Activated T-cell treated with anti-CD3 and anti-CD28 coated beads, Interleukin-2, amount 50 U/mL, for 4 hours (primary cell): Measurements from ENCODE around the gene FAU. TPM values are rescaled to one million over a fixed set of nuclear protein-coding genes. Genes with fewer than 3 reads are reported as not detected.
A peak's percentile ranks its signal among the peaks of the same experiment; 100 is the strongest.

ENCODE experiments used
- ATAC-seq, 2 donors: fragments of 200-7000 bp; cut with Tn5 transposase; one replicate each; pipeline ENCODE4 v1.10.0; 2021
- DNase-seq: peaks from one replicate; pipeline ENCODE4 v3.0.0-alpha.2; 2020
- H3K27me3 Mint-ChIP-seq: one replicate; pipeline ENCODE4 v1.8.0; 2021; ENCODE audit warnings: low read depth, mixed read lengths
- H3K36me3 Mint-ChIP-seq: one replicate; pipeline ENCODE4 v1.8.0; 2022; ENCODE audit warnings: mixed read lengths; ENCODE audit not compliant: insufficient read depth
- H3K4me1 Mint-ChIP-seq: one replicate; pipeline ENCODE4 v1.8.0; 2021; ENCODE audit warnings: low read depth, mixed read lengths
- H3K4me3 Mint-ChIP-seq: one replicate; pipeline ENCODE4 v1.8.0; 2021; ENCODE audit warnings: mild to moderate bottlenecking, moderate library complexity, mixed read lengths
- H3K9me3 Mint-ChIP-seq: one replicate; pipeline ENCODE4 v1.8.0; 2021; ENCODE audit warnings: mixed read lengths
- total RNA-seq, 3 donors: library from RNA; stranded (reverse); gene quantifications; one replicate each; pipeline ENCODE4 v1.2.1, GENCODE V29; 2021

Gene FAU
- total RNA-seq, 3 donors from 2014 or later: 1,673 to 1,831 (median 1,724) TPM

DNA sequence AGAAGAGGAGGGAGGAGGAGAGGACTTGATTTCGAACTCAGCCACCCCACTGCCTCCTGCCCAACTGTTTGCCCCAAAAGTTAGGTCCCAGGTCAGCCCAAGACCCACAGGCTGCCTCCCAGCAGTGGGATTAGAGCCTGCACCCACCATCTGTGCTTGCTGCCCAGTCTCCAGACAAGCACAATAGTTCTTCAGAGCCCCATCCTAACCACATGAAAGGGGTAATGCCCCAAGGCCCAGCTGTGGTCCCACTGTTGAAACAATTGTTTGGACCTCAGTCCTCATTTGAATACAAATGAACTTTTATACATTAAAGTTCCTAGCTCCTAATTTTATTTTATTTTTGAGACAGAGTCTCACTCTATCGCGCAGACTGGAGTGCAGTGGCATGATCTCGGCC is 31.3 kb downstream of the FAU start:
- Mint-ChIP-seq H3K4me1 (peaks cover 5% of the 10 kb centered on the region), H3K9me3 (no peaks in the 10 kb centered on the region), H3K36me3 (peaks cover 21% of the 10 kb centered on the region), H3K27me3 (no peaks in the 10 kb centered on the region), H3K4me3 (no peak overlapping the region)
- ATAC-seq: no peak
- DNase-seq: no peak

DNA sequence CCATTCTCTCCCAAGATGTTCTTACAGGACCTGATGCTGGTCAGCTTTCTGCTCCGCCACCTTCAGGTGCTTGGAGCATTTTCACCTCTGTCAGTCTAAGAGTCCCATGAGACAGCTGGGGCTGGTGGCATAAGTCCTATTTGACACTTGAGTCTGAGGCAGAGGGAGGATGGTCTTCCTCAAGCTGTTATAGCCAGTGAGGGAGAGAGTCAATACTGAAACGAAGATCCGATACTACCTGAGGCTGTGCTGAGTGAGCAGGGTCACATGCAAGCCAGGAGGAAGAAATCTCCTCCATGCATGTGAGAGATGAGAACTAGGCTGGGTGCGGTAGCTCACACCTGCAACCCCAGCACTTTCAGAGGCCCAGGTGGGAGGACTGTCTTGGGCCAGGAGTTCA is 32.3 kb downstream of the FAU start:
- DNase-seq: no peak
- no peak for ATAC-seq
- Mint-ChIP-seq H3K9me3 (no peaks in the 10 kb centered on the region), H3K36me3 (peaks cover 22% of the 10 kb centered on the region), H3K27me3 (no peaks in the 10 kb centered on the region), H3K4me3 (no peak overlapping the region), H3K4me1 (peaks cover 13% of the 10 kb centered on the region)

DNA sequence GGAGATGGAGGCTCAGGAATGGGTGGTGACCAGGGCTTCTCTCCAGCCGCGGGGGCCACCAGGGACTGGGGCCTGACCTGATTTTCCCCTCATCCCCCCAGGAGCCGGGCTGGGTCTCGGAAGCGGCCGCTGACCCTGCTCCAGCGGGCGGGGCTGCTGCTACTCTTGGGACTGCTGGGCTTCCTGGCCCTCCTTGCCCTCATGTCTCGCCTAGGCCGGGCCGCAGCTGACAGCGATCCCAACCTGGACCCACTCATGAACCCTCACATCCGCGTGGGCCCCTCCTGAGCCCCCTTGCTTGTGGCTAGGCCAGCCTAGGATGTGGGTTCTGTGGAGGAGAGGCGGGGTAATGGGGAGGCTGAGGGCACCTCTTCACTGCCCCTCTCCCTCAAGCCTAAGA is 34.1 kb downstream of the FAU start:
- H3K4me3 Mint-ChIP-seq: no peak overlapping the region
- no peak for ATAC-seq
- peaks cover 24% of the 10 kb centered on the region for H3K4me1 Mint-ChIP-seq
- no peaks in the 10 kb centered on the region for H3K9me3 Mint-ChIP-seq
- DNase-seq: no peak
- H3K27me3 Mint-ChIP-seq: no peaks in the 10 kb centered on the region
- H3K36me3 Mint-ChIP-seq: peaks cover 22% of the 10 kb centered on the region

DNA sequence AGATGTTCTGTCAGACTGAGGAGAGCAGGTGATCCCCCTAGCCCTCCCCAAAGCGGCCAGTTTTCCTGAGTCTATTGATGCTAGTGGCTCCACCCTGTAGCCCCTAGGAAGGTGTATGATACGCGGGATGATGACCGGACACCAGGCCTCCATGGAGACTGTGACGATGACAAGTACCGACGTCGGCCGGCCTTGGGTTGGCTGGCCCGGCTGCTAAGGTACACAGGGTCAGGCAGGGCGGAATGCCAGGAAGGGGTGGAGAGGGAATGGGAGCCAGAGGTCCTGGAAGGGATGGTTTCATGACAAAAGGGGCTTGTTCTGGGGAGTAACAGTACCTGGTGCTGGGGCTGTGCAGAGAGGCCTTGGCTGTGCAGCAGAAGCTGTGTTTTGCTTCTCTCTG is 34.7 kb downstream of the FAU start:
- ATAC-seq (no peak), DNase-seq (no peak)
- H3K27me3 Mint-ChIP-seq: no peaks in the 10 kb centered on the region
- H3K36me3 Mint-ChIP-seq: peaks cover 22% of the 10 kb centered on the region
- H3K9me3 Mint-ChIP-seq: no peaks in the 10 kb centered on the region
- H3K4me1 Mint-ChIP-seq: peaks cover 26% of the 10 kb centered on the region
- no peak overlapping the region for H3K4me3 Mint-ChIP-seq

DNA sequence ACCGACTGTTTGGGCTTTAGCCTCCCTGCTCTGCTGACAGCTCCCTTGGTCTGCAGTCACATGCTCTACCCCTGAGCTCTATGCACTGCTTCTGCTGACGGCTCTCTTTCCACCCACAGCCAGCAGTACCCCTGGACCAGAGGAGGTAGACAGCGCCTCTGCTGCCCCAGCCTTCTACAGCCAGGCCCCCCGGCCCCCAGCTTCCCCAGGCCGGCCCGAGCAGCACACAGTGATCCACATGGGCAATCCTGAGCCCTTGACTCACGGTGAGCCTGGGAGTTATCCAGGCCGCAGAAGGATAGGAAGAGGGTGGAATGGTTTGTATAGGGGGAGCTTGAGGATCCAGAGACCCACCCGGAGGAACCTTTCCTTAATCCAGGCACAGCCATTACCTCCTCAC is 35.1 kb downstream of the FAU start:
- peaks cover 22% of the 10 kb centered on the region for H3K36me3 Mint-ChIP-seq
- H3K9me3 Mint-ChIP-seq: no peaks in the 10 kb centered on the region
- ATAC-seq: no peak
- no peak overlapping the region for H3K4me3 Mint-ChIP-seq
- no peaks in the 10 kb centered on the region for H3K27me3 Mint-ChIP-seq
- DNase-seq: no peak
- peaks cover 26% of the 10 kb centered on the region for H3K4me1 Mint-ChIP-seq

DNA sequence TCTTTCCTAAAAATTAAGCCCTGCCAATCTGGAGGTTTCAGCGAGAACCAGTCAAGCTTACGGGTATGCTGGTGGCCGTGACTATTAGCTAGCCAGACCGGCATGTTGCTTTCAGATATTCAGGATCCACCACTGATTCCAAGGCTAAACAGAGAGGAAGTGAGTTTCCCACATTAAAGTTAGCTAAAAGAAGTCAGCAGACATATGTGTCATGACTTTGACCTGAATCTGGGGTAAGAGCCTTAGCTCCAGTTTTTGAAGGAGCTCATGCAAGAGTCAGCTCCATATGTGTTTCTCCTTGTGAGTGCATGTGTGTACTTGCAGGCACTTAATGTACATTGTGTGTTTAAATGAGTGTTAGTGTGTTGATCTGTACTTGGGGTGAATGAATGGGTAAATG is 36.5 kb downstream of the FAU start:
- Mint-ChIP-seq H3K4me1 (peaks cover 26% of the 10 kb centered on the region), H3K9me3 (no peaks in the 10 kb centered on the region), H3K4me3 (peak overlapping the region; percentile 93), H3K27me3 (no peaks in the 10 kb centered on the region), H3K36me3 (peaks cover 22% of the 10 kb centered on the region)
- ATAC-seq (no peak), DNase-seq (no peak)

DNA sequence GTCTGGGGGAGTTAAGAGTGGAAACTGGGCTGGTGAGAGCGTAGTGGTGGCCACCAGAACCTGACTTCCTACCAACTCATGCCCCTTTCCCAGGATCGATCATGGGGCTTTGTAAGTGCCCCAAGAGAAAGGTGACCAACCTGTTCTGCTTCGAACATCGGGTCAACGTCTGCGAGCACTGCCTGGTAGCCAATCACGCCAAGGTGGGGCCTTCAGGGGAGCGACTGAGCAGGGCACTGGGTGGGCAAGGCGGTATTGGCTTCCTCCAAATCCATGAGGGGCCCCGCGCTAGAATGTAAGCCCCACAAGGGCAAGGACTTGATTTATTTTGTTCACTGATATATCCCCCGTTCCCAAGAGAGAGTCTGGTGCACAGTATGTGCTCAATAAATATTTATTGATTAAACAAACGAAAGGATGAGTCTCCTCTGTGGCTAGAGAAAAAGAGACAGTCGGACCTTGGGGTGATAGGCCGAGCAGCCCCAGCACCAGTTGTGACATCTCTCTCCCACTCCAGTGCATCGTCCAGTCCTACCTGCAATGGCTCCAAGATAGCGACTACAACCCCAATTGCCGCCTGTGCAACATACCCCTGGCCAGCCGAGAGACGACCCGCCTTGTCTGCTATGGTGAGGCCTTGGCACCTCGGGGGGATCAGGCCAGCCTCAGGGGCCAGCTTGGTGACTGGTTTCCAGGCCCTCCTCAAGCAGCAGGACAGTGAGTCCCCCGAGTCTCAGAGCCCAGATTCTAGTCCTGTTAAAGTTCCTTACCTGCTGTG is 37.1 kb downstream of the FAU start:
- H3K4me3 Mint-ChIP-seq: peak overlapping the region; percentile 93
- peak in 1 of 2 donors; percentile 11 for ATAC-seq
- DNase-seq: no peak
- no peaks in the 10 kb centered on the region for H3K9me3 Mint-ChIP-seq
- H3K27me3 Mint-ChIP-seq: no peaks in the 10 kb centered on the region
- H3K4me1 Mint-ChIP-seq: peaks cover 26% of the 10 kb centered on the region
- peaks cover 22% of the 10 kb centered on the region for H3K36me3 Mint-ChIP-seq

DNA sequence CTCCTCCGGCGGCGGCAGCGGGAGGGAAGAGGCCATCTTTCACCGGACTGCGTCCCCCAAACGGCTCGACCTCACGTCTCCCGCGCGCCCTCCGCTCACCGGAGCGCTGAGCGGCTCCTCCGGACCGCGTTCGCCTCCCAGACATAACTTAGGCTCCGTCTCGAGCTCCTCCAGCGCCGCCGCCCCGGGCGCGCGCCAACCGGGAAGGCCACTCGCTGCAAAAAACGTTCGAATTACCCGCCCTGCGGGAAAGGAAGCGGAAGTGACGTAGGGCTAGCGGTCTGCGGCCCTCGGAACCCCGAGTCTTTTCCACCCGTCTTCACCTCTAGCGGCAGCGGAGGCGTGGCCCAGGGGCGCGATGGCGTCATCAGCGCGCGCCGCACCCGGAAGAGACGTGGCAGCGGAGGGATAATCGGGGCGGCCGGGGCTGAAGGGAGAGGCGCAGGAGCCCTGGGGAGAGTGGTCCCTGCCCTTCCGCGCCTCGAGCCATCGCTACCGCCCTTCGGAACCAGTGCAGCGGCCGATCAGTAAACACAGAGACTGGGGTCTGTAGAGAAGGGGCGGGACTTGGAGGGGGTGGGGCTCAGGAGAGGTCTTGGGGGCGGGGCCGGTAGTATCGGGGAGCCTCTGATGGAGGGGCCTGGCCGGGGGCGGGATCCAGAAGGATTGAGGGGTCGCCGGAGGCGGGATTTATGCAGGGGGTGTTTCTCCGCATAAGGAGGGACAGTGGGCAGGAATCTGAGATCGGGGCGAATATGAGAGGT is 37.9 kb downstream of the FAU start, which contains the start of the genes CDCA5 and ZFPL1:
TSS of gene CDCA5 (minus strand) at position 207 of the 764 bp plus-strand sequence. CDS start at position 145, 62 bp downstream.
TSS of gene ZFPL1 (plus strand) at position 389 of the 764 bp plus-strand sequence. CDS start 477 bp downstream, outside the sequence.
- peak; percentile 95 for DNase-seq
- peak within 1 kb of the TSS; percentile 93 for H3K4me3 Mint-ChIP-seq
- H3K4me1 Mint-ChIP-seq: peaks cover 26% of the 10 kb centered on the region
- H3K36me3 Mint-ChIP-seq: peaks cover 15% of the 10 kb centered on the region
- no peaks in the 10 kb centered on the region for H3K9me3 Mint-ChIP-seq
- no peaks in the 10 kb centered on the region for H3K27me3 Mint-ChIP-seq
- peak; percentile 90 to 92 for ATAC-seq

DNA sequence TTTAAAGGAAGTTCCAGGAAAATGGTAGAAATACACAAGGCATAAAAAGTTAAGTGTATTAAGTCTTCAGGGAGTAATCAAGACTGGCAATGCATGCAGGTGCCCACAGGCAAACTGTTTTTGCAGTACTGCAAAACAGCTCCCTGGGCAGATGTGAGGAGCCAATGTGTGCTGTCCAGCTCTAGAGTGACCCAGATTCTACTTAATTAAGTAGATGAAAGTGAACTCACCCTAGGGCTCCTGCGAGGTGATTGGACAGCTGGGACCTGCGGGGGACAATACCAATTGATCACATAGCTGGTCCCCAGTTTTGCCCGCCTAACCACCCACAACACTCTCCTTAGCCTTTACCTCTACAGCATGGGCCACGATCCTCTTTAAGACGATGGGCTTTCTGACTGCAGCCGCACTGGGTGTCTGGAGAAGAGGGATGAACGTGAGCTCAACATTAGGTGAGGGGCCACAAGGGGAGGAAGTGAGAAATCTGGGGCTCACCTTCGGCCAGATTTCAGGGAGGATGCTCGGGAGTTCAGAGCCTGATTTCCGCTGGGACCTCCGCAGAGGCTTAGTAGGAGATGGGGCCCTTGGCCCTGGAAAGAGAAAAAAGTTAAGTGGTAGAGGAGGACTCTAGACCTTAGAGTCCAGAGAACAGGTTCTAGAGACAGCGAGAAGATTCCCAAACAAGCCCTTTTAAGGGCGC is 38.6 kb downstream of the FAU start:
- Mint-ChIP-seq H3K4me3 (peak overlapping the region; percentile 93), H3K4me1 (peaks cover 31% of the 10 kb centered on the region), H3K27me3 (no peaks in the 10 kb centered on the region), H3K36me3 (peaks cover 7% of the 10 kb centered on the region), H3K9me3 (no peaks in the 10 kb centered on the region)
- ATAC-seq: peak; percentile 1 to 8
- no peak for DNase-seq

DNA sequence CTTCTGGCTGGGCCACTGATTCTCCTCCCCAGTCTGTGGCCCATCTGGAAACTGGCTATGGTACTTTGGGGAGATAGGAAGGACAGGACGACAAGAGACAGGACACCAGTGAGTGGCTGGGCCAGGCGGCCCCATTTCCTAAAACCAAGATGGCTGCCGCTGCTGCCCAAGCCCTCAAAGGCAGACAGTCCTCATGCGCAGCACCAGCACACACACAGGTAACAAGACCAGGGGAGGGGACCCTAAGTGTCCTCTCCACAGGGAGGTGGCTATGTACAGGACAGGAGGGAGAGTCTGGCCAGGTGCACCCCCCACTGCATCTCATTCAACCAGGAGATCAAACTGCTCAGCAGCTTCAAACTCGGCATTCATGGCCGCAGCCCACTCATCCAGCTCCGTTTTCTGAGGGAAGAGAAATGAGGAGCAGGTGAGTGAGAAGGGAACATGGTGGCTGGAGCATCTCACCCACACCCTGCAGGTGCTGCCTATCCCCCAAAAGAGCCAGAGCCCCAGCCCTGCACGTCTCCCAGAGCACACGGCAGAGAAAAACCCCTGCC is 43.1 kb downstream of the FAU start:
- no peak overlapping the region for H3K4me3 Mint-ChIP-seq
- DNase-seq (no peak), ATAC-seq (no peak)
- H3K4me1 Mint-ChIP-seq: peaks cover 16% of the 10 kb centered on the region
- no peaks in the 10 kb centered on the region for H3K9me3 Mint-ChIP-seq
- no peaks in the 10 kb centered on the region for H3K36me3 Mint-ChIP-seq
- no peaks in the 10 kb centered on the region for H3K27me3 Mint-ChIP-seq

DNA sequence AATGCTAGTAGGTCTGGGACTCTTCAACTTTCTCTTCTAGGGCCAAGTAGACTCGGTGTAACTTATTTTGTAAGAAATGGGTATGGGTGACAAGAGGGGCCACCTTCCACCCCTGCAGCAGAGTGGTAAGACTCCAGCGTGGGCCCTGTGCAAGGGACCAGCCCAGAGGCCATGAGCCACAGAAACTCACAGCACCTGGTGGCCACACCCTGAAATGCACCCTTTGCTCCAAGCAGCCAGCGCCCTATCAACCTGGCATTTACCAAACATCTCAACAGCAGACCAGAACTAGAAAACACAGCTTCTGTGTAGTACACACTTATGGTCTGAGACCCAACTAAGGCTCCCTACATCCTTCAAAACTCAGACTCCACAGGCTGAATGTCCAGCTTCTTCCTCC is 43.8 kb downstream of the FAU start:
- Mint-ChIP-seq H3K36me3 (no peaks in the 10 kb centered on the region), H3K9me3 (no peaks in the 10 kb centered on the region), H3K4me3 (no peak overlapping the region), H3K27me3 (no peaks in the 10 kb centered on the region), H3K4me1 (peaks cover 13% of the 10 kb centered on the region)
- DNase-seq (peak; percentile 67), ATAC-seq (peak; percentile 91 to 93)

DNA sequence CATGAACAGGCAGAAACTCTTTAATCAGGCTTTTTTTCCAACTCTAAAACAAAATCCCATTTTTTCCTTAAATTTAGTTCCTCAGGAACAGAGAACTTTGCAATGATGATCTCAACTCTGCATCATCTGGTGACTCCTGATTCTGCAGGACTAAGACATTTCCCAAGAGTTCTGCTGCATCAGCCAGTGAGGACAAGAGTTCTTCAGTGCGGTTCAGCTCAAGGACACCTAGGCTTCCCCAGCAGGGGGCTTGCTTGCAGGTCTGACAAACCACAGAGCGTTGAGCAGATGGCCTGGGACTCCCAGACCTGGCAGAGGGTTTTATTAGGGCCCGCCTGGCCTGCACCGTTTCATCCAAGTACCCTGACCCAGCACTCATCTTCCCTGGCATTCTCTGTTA is 44.5 kb downstream of the FAU start:
- no peak for DNase-seq
- H3K36me3 Mint-ChIP-seq: no peaks in the 10 kb centered on the region
- no peaks in the 10 kb centered on the region for H3K9me3 Mint-ChIP-seq
- no peak overlapping the region for H3K4me3 Mint-ChIP-seq
- ATAC-seq: no peak
- peaks cover 8% of the 10 kb centered on the region for H3K4me1 Mint-ChIP-seq
- no peaks in the 10 kb centered on the region for H3K27me3 Mint-ChIP-seq

DNA sequence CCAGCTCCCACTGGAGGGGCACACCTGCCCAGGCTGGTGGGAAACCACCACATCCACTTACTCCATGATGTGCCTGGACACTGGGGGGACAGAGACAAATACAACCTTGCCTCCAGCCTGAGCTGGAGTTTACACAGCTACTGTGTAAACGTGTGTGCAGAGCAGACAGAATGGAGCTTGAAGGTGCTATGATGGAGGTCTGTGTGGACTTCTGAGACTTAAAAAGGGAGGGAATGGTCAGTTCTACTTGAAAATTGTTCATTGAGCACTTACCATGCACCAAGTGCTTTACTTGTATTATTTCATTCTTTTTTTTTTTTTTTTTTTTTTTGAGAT is 49.3 kb downstream of the FAU start:
- Mint-ChIP-seq H3K4me3 (no peak overlapping the region), H3K9me3 (no peaks in the 10 kb centered on the region), H3K27me3 (no peaks in the 10 kb centered on the region), H3K4me1 (no peaks in the 10 kb centered on the region), H3K36me3 (no peaks in the 10 kb centered on the region)
- ATAC-seq: no peak
- no peak for DNase-seq

DNA sequence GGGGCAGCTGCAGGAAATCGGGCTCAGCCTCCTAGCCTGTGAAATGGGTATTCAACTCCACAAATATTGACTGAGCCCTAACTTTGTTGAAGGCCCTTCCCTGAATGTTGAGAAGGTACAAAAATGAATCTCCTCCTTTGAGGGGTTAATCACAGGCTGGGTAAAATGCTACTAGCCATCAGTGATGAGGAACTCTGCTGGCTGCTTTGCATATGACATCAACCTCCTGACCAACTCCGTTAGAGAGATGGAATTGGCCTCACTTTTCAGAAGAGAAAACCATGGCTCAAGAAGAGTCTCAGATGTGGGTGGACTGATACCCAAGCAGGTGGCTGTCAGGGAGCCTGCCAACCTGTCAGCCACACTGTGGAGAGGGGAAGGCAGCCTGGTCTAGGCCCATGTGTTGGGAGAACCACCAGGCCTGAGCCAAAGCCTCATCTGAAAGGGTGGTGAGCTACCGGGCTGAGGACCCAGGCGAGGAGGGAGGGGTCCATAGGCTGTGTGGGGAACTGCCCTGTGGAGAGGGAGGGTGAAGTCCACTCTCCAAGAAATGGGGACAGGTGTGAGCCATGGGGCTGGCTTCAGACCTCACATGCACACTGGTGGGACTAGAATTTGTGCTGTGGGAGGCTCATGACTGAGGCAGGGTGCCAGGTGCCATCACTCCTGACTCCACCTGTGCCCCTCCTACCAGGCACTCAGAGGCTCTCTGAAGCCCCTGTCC is 49.9 kb downstream of the FAU start:
- Mint-ChIP-seq H3K4me3 (no peak overlapping the region), H3K9me3 (no peaks in the 10 kb centered on the region), H3K4me1 (no peaks in the 10 kb centered on the region), H3K36me3 (no peaks in the 10 kb centered on the region), H3K27me3 (no peaks in the 10 kb centered on the region)
- DNase-seq (no peak), ATAC-seq (no peak)
